Ovary (tissue), 3 donors: Measurements from ENCODE around the gene SLIT3.

Source experiments
- EP300 ChIP-seq: sonication (generic); formaldehyde crosslinking; IDR thresholded peaks from one replicate; pipeline ENCODE4 v1.6.1; 2017; ENCODE audit warnings: antibody characterized with exemption
- POLR2A ChIP-seq: fragments of 450-650 bp; IDR thresholded peaks from one replicate; pipeline ENCODE4 v1.6.1; 2017; ENCODE audit warnings: antibody characterized with exemption, mild to moderate bottlenecking, moderate library complexity
- TF ChIP-seq, protein P1 (sequence below), 3 donors: fragments of 450-650 bp in 2 of 3; fragments of 200-600 bp in 1 of 3; IDR thresholded peaks; one replicate each; pipeline versions ENCODE4 v1.5.1 to v1.8.0; 2016 to 2022; ENCODE audit warnings: antibody characterized with exemption in 3 of 3, mild to moderate bottlenecking in 1 of 3
- donor health status: DM: no; HTN: no; CAD: no.

DNA sequence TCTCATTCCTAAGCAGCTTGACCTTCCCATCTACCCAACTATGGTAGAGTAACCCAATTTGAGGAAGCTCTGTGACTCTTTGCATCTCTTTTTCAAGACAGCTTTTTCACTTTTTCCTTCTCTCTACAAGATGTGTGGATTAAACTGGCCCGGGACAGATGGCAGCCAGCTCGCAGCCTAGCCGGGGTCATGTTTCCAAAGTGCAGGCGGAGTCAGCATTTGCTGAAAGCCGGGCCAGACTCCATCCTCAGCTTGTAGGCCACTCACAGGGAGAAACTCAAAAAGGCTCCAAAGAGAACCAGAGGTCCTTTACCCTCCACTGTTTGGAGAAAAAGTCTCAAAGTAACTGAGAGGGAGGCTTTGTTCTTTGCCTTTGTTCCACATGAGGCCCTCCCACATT lies 435.0 kb downstream of the SLIT3 start:
- TF ChIP-seq, protein P1, sequence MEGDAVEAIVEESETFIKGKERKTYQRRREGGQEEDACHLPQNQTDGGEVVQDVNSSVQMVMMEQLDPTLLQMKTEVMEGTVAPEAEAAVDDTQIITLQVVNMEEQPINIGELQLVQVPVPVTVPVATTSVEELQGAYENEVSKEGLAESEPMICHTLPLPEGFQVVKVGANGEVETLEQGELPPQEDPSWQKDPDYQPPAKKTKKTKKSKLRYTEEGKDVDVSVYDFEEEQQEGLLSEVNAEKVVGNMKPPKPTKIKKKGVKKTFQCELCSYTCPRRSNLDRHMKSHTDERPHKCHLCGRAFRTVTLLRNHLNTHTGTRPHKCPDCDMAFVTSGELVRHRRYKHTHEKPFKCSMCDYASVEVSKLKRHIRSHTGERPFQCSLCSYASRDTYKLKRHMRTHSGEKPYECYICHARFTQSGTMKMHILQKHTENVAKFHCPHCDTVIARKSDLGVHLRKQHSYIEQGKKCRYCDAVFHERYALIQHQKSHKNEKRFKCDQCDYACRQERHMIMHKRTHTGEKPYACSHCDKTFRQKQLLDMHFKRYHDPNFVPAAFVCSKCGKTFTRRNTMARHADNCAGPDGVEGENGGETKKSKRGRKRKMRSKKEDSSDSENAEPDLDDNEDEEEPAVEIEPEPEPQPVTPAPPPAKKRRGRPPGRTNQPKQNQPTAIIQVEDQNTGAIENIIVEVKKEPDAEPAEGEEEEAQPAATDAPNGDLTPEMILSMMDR (IDR thresholded peaks at IDR 0.05): no peak
- TF ChIP-seq POLR2A (no peak), EP300 (no peak)
